ELR (cell line): ENCODE measurements around the gene ARMC2.
"Not testable (repeated sequence)": the region's sequence is repeated elsewhere in the genome, so short reads cannot be mapped to it uniquely, and the experiment has no call there.

Source experiments
- DNase-seq: peaks from one replicate; pipeline ENCODE4 v3.0.0-alpha.2; 2015; ENCODE audit warnings: low read depth

The ARMC2 gene

GRCh38 chr6:108870357-108870756 is 22.1 kb downstream of the ARMC2 start:
- DNase-seq, result no peak

GRCh38 chr6:108872141-108872557 is 23.9 kb downstream of the ARMC2 start:
- DNase-seq, result no peak

GRCh38 chr6:108872575-108872974 is 24.4 kb downstream of the ARMC2 start:
- no peak for DNase-seq

- DNase-seq, result no peak
These were observed 25.0 kb downstream of the ARMC2 start for GRCh38 chr6:108873251-108873650.

- DNase-seq, result no peak
These were observed 25.7 kb downstream of the ARMC2 start for GRCh38 chr6:108873971-108874370.

GRCh38 chr6:108874470-108875160 is 26.4 kb downstream of the ARMC2 start:
- DNase-seq, result peak; percentile 44

GRCh38 chr6:108875161-108875555 is 26.9 kb downstream of the ARMC2 start:
- DNase-seq, result no peak

- peak; percentile 53 for DNase-seq
These were observed 29.0 kb downstream of the ARMC2 start for GRCh38 chr6:108877046-108877751.

GRCh38 chr6:108878942-108879341 is 30.7 kb downstream of the ARMC2 start:
- no peak for DNase-seq

- no peak for DNase-seq
These were observed 35.0 kb downstream of the ARMC2 start for GRCh38 chr6:108883172-108883571.

GRCh38 chr6:108884211-108885059 is 36.2 kb downstream of the ARMC2 start:
- no peak for DNase-seq

GRCh38 chr6:108888052-108888451 is 39.8 kb downstream of the ARMC2 start:
- no peak for DNase-seq

GRCh38 chr6:108888745-108889144 is 40.5 kb downstream of the ARMC2 start:
- DNase-seq, result no peak

GRCh38 chr6:108890898-108891297 is 42.7 kb downstream of the ARMC2 start:
- DNase-seq, result not testable (repeated sequence)

GRCh38 chr6:108895571-108895970 is 47.3 kb downstream of the ARMC2 start:
- peak; percentile 48 for DNase-seq

- DNase-seq, result peak; percentile 83
These were observed 48.0 kb downstream of the ARMC2 start for GRCh38 chr6:108896111-108896661.

GRCh38 chr6:108897371-108897770 is 49.1 kb downstream of the ARMC2 start:
- DNase-seq, result no peak

GRCh38 chr6:108902382-108902792 is 54.2 kb downstream of the ARMC2 start:
- DNase-seq, result peak; percentile 53

GRCh38 chr6:108903796-108904195 is 55.6 kb downstream of the ARMC2 start:
- DNase-seq, result no peak

GRCh38 chr6:108904741-108905140 is 56.5 kb downstream of the ARMC2 start:
- DNase-seq, result no peak

GRCh38 chr6:108914235-108915022 is 66.2 kb downstream of the ARMC2 start:
- peak; percentile 44 for DNase-seq

- DNase-seq, result no peak
These were observed 67.0 kb downstream of the ARMC2 start for GRCh38 chr6:108915258-108915657.
